Liver (tissue), 9 donors: ENCODE measurements around the gene EMILIN3. TPM values are rescaled to one million over a fixed set of nuclear protein-coding genes. Genes with fewer than 3 reads are reported as not detected.
A peak's percentile ranks its signal among the peaks of the same experiment; 100 is the strongest.

Source experiments
- DNase-seq: peaks from one replicate; pipeline ENCODE4 v3.0.0-alpha.2; 2017; ENCODE audit warnings: low spot score
- H3K27ac ChIP-seq, 2 donors: one replicate each; pipeline ENCODE4 v1.7.0; 2013; ENCODE audit warnings: inconsistent platforms in 2 of 2, low read length in 2 of 2, control low read depth in 1 of 2, low read depth in 1 of 2, mild to moderate bottlenecking in 1 of 2
- H3K27me3 ChIP-seq, 4 donors: one replicate each; pipeline versions ENCODE4 v1.6.1 to v1.7.0; 2013; ENCODE audit warnings: low read length in 3 of 4, inconsistent platforms in 1 of 4, mild to moderate bottlenecking in 1 of 4, moderate library complexity in 1 of 4; ENCODE audit not compliant: control insufficient read depth in 4 of 4, insufficient read depth in 4 of 4
- H3K36me3 ChIP-seq, 4 donors: one replicate each; pipeline versions ENCODE4 v1.6.1 to v1.7.0; 2013; ENCODE audit warnings: low read length in 3 of 4, mild to moderate bottlenecking in 3 of 4, low read depth in 1 of 4, moderate library complexity in 1 of 4; ENCODE audit not compliant: control insufficient read depth in 4 of 4, insufficient read depth in 3 of 4
- H3K4me1 ChIP-seq, 4 donors: one replicate each; pipeline versions ENCODE4 v1.6.1 to v1.7.0; 2013; ENCODE audit warnings: low read length in 3 of 4, mild to moderate bottlenecking in 3 of 4, moderate library complexity in 1 of 4; ENCODE audit not compliant: control insufficient read depth in 4 of 4, insufficient read depth in 4 of 4
- H3K4me3 ChIP-seq, 3 donors: one replicate each; pipeline versions ENCODE4 v1.6.1 to v1.7.0; 2013; ENCODE audit warnings: low read length in 3 of 3, control low read depth in 1 of 3, low read depth in 1 of 3, mild to moderate bottlenecking in 1 of 3
- H3K9ac ChIP-seq, 2 donors: one replicate each; pipeline ENCODE4 v1.7.0; 2013; ENCODE audit warnings: low read length in 2 of 2, mild to moderate bottlenecking in 2 of 2, moderate library complexity in 2 of 2, control low read depth in 1 of 2, low read depth in 1 of 2
- H3K9me3 ChIP-seq, 4 donors: one replicate each; pipeline versions ENCODE4 v1.6.1 to v1.7.0; 2013; ENCODE audit warnings: low read length in 3 of 4; ENCODE audit not compliant: control insufficient read depth in 4 of 4
- EGR1 ChIP-seq, 2 donors: IDR thresholded peaks; 2 replicates each; pipeline ENCODE4 v1.6.1; 2016 to 2018; ENCODE audit warnings: antibody characterized with exemption in 2 of 2, low read depth in 2 of 2
- FOXA2 ChIP-seq: IDR thresholded peaks from 2 replicates; pipeline ENCODE4 v1.6.1; 2016; ENCODE audit warnings: antibody characterized with exemption
- GABPA ChIP-seq, 2 donors: IDR thresholded peaks in 1 of 2; conservative IDR thresholded peaks in 1 of 2; 2 replicates each; pipeline ENCODE4 v1.6.1; 2016; ENCODE audit warnings: antibody characterized with exemption in 2 of 2, mild to moderate bottlenecking in 1 of 2, moderate library complexity in 1 of 2
- HNF4A ChIP-seq, 2 donors: conservative IDR thresholded peaks; 2 replicates each; pipeline ENCODE4 v1.6.1; 2016; ENCODE audit warnings: antibody characterized with exemption in 2 of 2, mild to moderate bottlenecking in 2 of 2
- HNF4G ChIP-seq: IDR thresholded peaks from 2 replicates; pipeline ENCODE4 v1.6.1; 2016; ENCODE audit warnings: antibody characterized with exemption
- RAD21 ChIP-seq, 2 donors: IDR thresholded peaks; 2 replicates each; pipeline ENCODE4 v1.6.1; 2016; ENCODE audit warnings: antibody characterized with exemption in 2 of 2, mild to moderate bottlenecking in 2 of 2
- RXRA ChIP-seq, 2 donors: IDR thresholded peaks; 2 replicates each; pipeline ENCODE4 v1.6.1; 2017 to 2018; ENCODE audit warnings: antibody characterized with exemption in 2 of 2, mild to moderate bottlenecking in 1 of 2
- SP1 ChIP-seq: IDR thresholded peaks from 2 replicates; pipeline ENCODE4 v1.6.1; 2018; ENCODE audit warnings: antibody characterized with exemption, mild to moderate bottlenecking
- TAF1 ChIP-seq: conservative IDR thresholded peaks from 2 replicates; pipeline ENCODE4 v1.6.1; 2016; ENCODE audit warnings: antibody characterized with exemption, mild to moderate bottlenecking
- YY1 ChIP-seq: IDR thresholded peaks from 2 replicates; pipeline ENCODE4 v1.6.1; 2016; ENCODE audit warnings: antibody characterized with exemption, mild to moderate bottlenecking
- WGBS: extraction: QIAGEN DNeasy Blood & Tissue Kit; methylation state at CpG from one replicate; pipeline ENCODE4 v1.1.7; 2013; 5-methylcytosine and 5-hydroxymethylcytosine counted together
- polyA plus RNA-seq, 2 donors: library from polyadenylated mRNA; stranded (reverse) in 1 of 2; unstranded in 1 of 2; fragments of 200-250 nt in 1 of 2; fragments of >200 nt in 1 of 2; fragmentation: Nextera tagmentation in 1 of 2; extraction: Ambion mirVana in 1 of 2; gene quantifications; one replicate each; pipeline versions ENCODE4 v1.2.1 to v1.2.3, GENCODE V29; 2013 to 2015
- total RNA-seq, 2 donors: library from RNA; depleted of rRNA; stranded (reverse); fragments of >200 nt; gene quantifications; one replicate each; pipeline ENCODE4 v1.2.3, GENCODE V29; 2014
- TF ChIP-seq, protein P1 (sequence below): IDR thresholded peaks from 2 replicates; pipeline ENCODE4 v1.6.1; 2016; ENCODE audit warnings: antibody characterized with exemption, mild to moderate bottlenecking
- TF ChIP-seq, protein P2 (sequence below): fragments of 150-350 bp; IDR thresholded peaks from 2 replicates; pipeline ENCODE4 v1.5.1; 2017; ENCODE audit warnings: improper control_type of control experiment, low read depth, low read length; ENCODE audit not compliant: missing input control
- TF ChIP-seq, protein P3 (sequence below): IDR thresholded peaks from 2 replicates; pipeline ENCODE4 v1.6.1; 2016; ENCODE audit warnings: antibody characterized with exemption
- TF ChIP-seq, protein P4 (sequence below): IDR thresholded peaks from 2 replicates; pipeline ENCODE4 v1.6.1; 2016; ENCODE audit warnings: antibody characterized with exemption
- TF ChIP-seq, protein P5 (sequence below): IDR thresholded peaks from 2 replicates; pipeline ENCODE4 v1.6.1; 2016; ENCODE audit warnings: antibody characterized with exemption
- donor health status: healthy.
- donor health status: healthy.
- donor health status: healthy.
- donor health status: healthy.
- donor health status: healthy.

The EMILIN3 gene
- total and polyA plus RNA-seq, 4 donors, result 0.05 to 0.79 (median 0.17) TPM; not detected in 1

DNA sequence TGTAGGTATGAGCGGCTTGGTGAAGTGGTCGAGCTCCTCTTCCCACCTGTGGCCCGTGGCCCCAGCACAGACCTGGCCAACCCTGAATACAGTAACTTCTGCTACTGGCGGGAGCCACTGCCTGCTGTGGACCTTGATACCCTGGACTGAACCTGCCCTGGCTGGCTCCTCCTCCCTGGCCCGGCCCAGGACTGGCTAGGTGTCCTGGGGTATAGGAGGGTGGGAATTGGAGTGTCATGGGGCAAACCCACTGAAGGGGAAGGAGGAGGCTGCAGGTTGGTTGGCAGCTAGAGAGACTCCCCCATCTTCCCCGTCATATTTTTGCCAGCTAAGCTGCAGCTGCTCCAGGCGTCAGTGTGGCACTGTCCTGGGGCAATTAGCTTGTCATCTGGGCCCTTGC lies 7.9 kb downstream of the EMILIN3 start:
- H3K9me3 ChIP-seq, result no peaks in the 10 kb centered on the region
- H3K9ac ChIP-seq, result no peak overlapping the region
- H3K4me1 ChIP-seq, result peaks cover 4 to 14% (median 11%) of the 10 kb centered on the region in 4 donors
- no peak for DNase-seq
- no peak overlapping the region for H3K27ac ChIP-seq
- no peaks in the 10 kb centered on the region for H3K27me3 ChIP-seq
- no peak for TF ChIP-seq TAF1
- TF ChIP-seq YY1, result no peak
- TF ChIP-seq RAD21 (IDR thresholded peaks at IDR 0.05), result peak in 1 of 2 donors; percentile 29
- peak in 1 of 2 donors; percentile 25 for TF ChIP-seq RXRA (IDR thresholded peaks at IDR 0.05)
- TF ChIP-seq SP1, result peak; percentile 79
- TF ChIP-seq FOXA2, result no peak
- TF ChIP-seq HNF4G, result peak; percentile 77
- no peak for TF ChIP-seq EGR1 (IDR thresholded peaks at IDR 0.05; ENCODE audit: low read depth in 2 of 2)
- peak; percentile 95 to 97 for TF ChIP-seq HNF4A (conservative IDR thresholded peaks at IDR 0.05)
- no peak overlapping the region for H3K4me3 ChIP-seq
- peaks cover 0 to 26% (median 4%) of the 10 kb centered on the region in 4 donors for H3K36me3 ChIP-seq
- 55% methylated on average over 7 of the region's 7 CpGs for WGBS

DNA sequence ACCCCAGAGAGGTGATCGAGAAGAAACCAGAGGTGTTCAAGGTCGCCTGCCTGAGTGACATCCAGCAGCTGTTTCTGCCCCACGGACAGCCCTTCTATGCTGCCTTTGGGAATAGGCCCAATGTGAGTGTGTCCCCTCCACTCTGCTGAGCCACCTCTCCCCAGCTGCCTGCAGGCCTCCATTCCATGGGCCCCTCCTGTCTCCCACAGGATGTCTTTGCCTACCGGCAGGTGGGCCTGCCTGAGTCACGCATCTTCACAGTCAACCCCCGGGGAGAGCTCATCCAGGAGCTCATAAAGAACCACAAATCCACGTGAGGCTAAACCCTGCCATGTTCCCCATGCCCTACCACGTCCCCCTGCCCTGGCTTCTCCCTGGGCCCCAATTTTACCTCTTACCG lies 8.4 kb downstream of the EMILIN3 start:
- H3K4me3 ChIP-seq, result no peak overlapping the region
- H3K36me3 ChIP-seq, result peaks cover 0 to 30% (median 4%) of the 10 kb centered on the region in 4 donors
- H3K9me3 ChIP-seq, result no peaks in the 10 kb centered on the region
- no peak overlapping the region for H3K27ac ChIP-seq
- no peak for DNase-seq
- no peaks in the 10 kb centered on the region for H3K27me3 ChIP-seq
- peaks cover 4 to 14% (median 11%) of the 10 kb centered on the region in 4 donors for H3K4me1 ChIP-seq
- TF ChIP-seq, protein P1, sequence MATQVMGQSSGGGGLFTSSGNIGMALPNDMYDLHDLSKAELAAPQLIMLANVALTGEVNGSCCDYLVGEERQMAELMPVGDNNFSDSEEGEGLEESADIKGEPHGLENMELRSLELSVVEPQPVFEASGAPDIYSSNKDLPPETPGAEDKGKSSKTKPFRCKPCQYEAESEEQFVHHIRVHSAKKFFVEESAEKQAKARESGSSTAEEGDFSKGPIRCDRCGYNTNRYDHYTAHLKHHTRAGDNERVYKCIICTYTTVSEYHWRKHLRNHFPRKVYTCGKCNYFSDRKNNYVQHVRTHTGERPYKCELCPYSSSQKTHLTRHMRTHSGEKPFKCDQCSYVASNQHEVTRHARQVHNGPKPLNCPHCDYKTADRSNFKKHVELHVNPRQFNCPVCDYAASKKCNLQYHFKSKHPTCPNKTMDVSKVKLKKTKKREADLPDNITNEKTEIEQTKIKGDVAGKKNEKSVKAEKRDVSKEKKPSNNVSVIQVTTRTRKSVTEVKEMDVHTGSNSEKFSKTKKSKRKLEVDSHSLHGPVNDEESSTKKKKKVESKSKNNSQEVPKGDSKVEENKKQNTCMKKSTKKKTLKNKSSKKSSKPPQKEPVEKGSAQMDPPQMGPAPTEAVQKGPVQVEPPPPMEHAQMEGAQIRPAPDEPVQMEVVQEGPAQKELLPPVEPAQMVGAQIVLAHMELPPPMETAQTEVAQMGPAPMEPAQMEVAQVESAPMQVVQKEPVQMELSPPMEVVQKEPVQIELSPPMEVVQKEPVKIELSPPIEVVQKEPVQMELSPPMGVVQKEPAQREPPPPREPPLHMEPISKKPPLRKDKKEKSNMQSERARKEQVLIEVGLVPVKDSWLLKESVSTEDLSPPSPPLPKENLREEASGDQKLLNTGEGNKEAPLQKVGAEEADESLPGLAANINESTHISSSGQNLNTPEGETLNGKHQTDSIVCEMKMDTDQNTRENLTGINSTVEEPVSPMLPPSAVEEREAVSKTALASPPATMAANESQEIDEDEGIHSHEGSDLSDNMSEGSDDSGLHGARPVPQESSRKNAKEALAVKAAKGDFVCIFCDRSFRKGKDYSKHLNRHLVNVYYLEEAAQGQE, result no peak
- TF ChIP-seq, protein P2, sequence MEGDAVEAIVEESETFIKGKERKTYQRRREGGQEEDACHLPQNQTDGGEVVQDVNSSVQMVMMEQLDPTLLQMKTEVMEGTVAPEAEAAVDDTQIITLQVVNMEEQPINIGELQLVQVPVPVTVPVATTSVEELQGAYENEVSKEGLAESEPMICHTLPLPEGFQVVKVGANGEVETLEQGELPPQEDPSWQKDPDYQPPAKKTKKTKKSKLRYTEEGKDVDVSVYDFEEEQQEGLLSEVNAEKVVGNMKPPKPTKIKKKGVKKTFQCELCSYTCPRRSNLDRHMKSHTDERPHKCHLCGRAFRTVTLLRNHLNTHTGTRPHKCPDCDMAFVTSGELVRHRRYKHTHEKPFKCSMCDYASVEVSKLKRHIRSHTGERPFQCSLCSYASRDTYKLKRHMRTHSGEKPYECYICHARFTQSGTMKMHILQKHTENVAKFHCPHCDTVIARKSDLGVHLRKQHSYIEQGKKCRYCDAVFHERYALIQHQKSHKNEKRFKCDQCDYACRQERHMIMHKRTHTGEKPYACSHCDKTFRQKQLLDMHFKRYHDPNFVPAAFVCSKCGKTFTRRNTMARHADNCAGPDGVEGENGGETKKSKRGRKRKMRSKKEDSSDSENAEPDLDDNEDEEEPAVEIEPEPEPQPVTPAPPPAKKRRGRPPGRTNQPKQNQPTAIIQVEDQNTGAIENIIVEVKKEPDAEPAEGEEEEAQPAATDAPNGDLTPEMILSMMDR, result no peak
- TF ChIP-seq SP1 (no peak), YY1 (no peak), RXRA (IDR thresholded peaks at IDR 0.05) (no peak), FOXA2 (no peak), HNF4A (conservative IDR thresholded peaks at IDR 0.05) (no peak), GABPA (IDR thresholded peaks at IDR 0.05 in 1 of 2, conservative IDR thresholded peaks at IDR 0.05 in 1 of 2) (no peak), RAD21 (IDR thresholded peaks at IDR 0.05) (no peak), TAF1 (no peak), HNF4G (no peak)
- TF ChIP-seq, protein P3, sequence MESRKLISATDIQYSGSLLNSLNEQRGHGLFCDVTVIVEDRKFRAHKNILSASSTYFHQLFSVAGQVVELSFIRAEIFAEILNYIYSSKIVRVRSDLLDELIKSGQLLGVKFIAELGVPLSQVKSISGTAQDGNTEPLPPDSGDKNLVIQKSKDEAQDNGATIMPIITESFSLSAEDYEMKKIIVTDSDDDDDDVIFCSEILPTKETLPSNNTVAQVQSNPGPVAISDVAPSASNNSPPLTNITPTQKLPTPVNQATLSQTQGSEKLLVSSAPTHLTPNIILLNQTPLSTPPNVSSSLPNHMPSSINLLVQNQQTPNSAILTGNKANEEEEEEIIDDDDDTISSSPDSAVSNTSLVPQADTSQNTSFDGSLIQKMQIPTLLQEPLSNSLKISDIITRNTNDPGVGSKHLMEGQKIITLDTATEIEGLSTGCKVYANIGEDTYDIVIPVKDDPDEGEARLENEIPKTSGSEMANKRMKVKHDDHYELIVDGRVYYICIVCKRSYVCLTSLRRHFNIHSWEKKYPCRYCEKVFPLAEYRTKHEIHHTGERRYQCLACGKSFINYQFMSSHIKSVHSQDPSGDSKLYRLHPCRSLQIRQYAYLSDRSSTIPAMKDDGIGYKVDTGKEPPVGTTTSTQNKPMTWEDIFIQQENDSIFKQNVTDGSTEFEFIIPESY, result no peak
- TF ChIP-seq, protein P4, sequence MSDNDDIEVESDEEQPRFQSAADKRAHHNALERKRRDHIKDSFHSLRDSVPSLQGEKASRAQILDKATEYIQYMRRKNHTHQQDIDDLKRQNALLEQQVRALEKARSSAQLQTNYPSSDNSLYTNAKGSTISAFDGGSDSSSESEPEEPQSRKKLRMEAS, result no peak
- TF ChIP-seq, protein P5, sequence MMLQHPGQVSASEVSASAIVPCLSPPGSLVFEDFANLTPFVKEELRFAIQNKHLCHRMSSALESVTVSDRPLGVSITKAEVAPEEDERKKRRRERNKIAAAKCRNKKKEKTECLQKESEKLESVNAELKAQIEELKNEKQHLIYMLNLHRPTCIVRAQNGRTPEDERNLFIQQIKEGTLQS, result no peak
- H3K9ac ChIP-seq, result no peak overlapping the region
- WGBS, result 80% methylated on average over 9 of the region's 9 CpGs
